Measurements from ENCODE around the gene SEMA4C.

SEMA4C gene

DNA sequence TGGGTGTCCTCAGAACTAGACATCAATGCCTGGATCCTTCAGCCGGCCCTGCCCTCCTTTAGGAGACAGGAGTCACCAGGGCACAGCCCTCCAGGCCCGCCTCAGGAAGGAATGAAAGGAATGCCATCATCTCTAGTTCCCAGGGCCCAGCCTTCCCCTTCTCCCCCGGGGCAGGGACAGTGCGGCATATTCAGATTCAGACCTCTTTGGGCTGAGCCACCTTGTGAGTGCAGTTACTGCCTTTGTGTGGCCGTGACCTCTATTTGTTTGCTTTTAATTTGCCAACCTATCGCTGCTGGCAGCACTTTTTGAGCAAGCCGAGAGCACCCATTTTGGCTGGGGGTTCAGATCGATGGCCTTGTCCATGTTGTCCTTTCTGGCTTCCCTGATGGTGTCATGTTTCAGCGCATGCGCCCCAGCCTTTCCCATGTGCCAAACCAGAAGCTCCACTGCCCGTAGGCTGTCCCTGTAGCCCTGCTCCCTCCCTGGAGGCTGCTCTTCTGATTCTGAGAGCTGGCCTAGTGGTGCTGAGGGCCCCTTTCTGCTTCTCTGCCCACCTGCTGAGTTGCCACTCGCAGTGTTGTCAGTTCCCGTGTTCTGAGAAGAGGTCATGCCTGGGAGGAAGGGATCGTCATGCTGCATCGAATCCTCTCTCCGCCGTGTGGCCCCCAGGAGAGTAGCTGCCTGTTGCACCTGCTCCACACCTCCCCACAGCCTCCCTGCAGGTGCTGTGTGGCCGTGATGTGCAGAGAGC lies 36.9 kb downstream of the SEMA4C start:
- TF ChIP-seq, protein P1, sequence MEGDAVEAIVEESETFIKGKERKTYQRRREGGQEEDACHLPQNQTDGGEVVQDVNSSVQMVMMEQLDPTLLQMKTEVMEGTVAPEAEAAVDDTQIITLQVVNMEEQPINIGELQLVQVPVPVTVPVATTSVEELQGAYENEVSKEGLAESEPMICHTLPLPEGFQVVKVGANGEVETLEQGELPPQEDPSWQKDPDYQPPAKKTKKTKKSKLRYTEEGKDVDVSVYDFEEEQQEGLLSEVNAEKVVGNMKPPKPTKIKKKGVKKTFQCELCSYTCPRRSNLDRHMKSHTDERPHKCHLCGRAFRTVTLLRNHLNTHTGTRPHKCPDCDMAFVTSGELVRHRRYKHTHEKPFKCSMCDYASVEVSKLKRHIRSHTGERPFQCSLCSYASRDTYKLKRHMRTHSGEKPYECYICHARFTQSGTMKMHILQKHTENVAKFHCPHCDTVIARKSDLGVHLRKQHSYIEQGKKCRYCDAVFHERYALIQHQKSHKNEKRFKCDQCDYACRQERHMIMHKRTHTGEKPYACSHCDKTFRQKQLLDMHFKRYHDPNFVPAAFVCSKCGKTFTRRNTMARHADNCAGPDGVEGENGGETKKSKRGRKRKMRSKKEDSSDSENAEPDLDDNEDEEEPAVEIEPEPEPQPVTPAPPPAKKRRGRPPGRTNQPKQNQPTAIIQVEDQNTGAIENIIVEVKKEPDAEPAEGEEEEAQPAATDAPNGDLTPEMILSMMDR (IDR thresholded peaks at IDR 0.05; ENCODE audit: extremely low read depth, missing control alignments), result no peak
- DNase-seq (ENCODE audit: low spot score), result no peak

DNA sequence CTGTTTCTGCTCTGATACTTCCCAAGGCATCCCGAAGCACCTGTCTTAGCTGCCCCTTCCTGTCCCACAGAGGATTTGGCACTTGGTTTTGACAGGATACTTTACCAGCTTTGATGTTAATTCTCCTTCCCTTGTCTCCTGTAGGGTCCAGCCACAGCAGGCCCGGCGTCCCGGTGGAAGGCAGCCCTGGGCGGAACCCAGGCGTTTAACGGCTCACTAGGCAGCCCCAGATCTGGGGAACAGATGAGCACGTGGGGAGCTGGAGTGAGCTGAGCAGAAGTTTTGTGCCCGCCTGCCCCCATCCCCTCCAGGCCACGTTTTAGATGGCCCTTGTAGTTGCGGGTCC lies 37.5 kb downstream of the SEMA4C start:
- no peak for DNase-seq (ENCODE audit: low spot score)

DNA sequence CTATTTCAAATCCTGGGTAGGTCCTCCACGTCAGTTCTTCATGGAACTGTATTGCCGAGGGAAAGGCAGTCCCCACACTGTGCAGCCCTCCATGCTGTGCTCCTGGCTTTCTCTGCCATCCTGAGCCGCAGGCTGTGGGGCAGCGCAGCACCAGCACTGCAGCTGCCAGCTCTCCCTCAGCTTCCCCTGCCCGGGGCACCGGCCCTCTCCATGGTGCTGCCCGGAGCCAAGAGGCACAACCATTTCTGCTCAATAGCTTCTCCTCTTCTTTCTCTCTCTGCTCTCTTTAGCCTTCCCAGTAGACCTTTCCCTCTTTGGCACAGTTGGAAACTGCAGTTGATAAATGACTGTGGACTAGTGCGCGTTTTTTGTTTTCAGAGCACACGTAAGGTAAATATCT lies 38.2 kb downstream of the SEMA4C start:
- DNase-seq (ENCODE audit: low spot score), result no peak
- TF ChIP-seq, protein P1 (IDR thresholded peaks at IDR 0.05; ENCODE audit: extremely low read depth, missing control alignments), result no peak

More for the DNA sequence above, 37.5 kb downstream of the SEMA4C start:
- TF ChIP-seq, protein P1 (IDR thresholded peaks at IDR 0.05; ENCODE audit: extremely low read depth, missing control alignments), result no peak

DNA sequence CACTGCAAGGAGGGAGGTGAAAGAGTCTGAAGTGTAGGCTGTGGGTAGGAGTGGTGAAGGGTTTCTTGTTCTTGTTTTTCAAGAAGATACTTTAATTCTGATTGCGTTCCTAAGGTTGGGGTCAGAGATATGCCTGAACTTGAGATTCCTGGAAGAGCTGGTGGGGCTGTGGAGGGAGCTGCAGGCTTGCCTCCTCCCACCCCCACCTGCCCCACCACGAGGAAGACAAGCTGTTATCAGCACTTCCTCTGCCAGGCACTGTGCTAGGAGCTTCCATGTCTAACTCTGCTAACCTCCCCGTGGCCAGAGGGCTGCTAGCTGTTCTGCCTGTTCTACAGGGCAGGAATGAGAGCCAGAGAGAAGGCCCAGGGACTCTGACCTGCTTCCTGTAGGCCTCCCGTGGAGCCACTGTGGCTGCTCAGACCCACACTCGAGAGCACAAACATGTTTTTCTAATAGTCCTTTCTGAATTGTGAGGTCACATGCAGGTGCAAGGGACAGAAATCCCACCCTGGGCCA lies 39.8 kb downstream of the SEMA4C start:
- TF ChIP-seq, protein P1 (IDR thresholded peaks at IDR 0.05; ENCODE audit: extremely low read depth, missing control alignments), result no peak
- DNase-seq (ENCODE audit: low spot score), result no peak

DNA sequence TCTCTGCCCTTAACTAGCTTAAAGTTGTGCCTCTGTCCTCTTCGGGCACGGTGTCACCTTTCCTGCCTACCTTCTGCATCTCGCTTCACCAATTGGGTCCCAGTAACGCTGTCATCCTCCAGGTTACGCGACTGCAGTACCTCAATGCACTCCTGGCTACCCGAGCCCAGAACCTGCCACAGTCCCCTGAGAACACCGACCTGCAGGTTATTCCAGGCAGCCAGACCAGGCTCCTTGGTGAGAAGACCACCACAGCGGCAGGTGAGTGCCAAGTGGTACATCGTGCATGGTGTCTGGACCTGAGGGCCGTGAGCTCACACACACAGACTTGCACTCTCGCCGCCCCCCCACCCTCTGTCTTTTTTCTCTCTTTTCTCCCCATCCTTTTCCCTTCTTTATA lies 41.0 kb downstream of the SEMA4C start:
- TF ChIP-seq, protein P1 (IDR thresholded peaks at IDR 0.05; ENCODE audit: extremely low read depth, missing control alignments), result no peak
- no peak for DNase-seq (ENCODE audit: low spot score)

DNA sequence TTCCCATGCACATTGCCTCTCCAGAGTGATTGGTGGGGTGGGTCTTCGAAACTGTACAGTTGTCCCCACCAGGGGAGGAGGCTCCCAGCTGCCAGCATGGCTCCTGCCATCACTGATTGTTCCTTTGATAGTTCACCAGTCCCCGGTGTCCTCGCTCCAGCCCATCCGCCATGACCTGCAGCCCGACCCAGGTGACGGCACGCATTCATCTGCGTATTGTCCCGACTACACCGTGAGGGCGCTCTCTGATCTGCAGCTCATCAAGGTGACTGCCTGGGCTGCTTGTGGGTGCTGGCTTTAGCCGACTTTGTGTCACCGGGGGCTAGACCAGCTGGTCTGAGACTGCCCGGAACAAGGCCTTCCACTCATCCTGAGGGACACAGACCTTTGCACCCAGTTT lies 41.4 kb downstream of the SEMA4C start:
- TF ChIP-seq, protein P1 (IDR thresholded peaks at IDR 0.05; ENCODE audit: extremely low read depth, missing control alignments), result no peak
- no peak for DNase-seq (ENCODE audit: low spot score)

DNA sequence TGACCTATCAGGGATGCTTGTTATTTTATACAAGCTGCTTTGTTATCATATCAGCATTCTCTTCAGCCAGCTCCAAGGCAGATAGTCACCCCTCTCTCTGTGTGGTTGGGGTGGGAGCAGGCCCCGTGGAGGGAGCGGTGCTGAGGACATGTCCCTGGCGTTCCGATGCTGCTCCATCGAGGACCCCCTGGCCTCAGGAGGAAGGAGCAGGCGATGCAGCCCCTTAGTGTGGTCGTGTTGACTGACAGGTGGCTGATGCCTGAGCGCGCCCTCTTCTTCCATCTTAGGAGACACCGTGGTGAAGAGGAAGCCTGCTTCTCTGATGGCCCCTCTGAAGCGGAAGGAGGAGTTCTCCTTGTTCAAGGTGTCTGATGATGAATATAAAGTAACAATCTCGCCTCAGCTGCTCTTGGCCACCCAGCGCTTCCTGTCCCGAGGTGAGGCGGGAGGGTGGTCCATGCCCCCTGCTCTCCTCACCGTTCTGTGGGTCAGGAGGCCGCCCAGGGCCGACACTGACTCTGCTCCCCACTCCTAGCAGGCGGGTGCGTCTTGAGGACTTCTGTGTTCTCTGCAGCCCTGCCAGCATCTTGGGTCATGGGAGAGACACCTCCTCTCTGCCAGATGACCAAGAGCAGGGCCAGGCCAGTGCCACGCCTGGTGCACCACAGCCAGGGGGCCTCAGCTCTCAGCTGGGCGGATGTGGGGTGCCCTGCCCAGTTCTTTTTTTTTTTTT lies 43.2 kb downstream of the SEMA4C start:
- no peak for DNase-seq (ENCODE audit: low spot score)
- TF ChIP-seq, protein P1 (IDR thresholded peaks at IDR 0.05; ENCODE audit: extremely low read depth, missing control alignments), result no peak
